Measurements from ENCODE around the gene PLCD1.
"Not testable (repeated sequence)": the region's sequence is repeated elsewhere in the genome, so short reads cannot be mapped to it uniquely, and the experiment has no call there.

The PLCD1 gene

GRCh38 chr3:38036906-38037305 lies 7.5 kb upstream of the PLCD1 start:
- DNase-seq (ENCODE audit: low spot score), result no peak

- no peak for DNase-seq (ENCODE audit: low spot score)
Observed at GRCh38 chr3:38036286-38036685, 6.8 kb upstream of the PLCD1 start.

GRCh38 chr3:38034335-38034734 lies 4.9 kb upstream of the PLCD1 start:
- not testable (repeated sequence) for DNase-seq (ENCODE audit: low spot score)

- DNase-seq (ENCODE audit: low spot score), result not testable (repeated sequence)
Observed at GRCh38 chr3:38033586-38033985, 4.1 kb upstream of the PLCD1 start.

- no peak for DNase-seq (ENCODE audit: low spot score)
Observed at GRCh38 chr3:38032328-38032865, 3.0 kb upstream of the PLCD1 start.

- DNase-seq (ENCODE audit: low spot score), result no peak
Observed at GRCh38 chr3:38031022-38031994, 1.9 kb upstream of the PLCD1 start.

- no peak for DNase-seq (ENCODE audit: low spot score)
Observed at GRCh38 chr3:38030126-38031021, 932 bp upstream of the PLCD1 start.

GRCh38 chr3:38028621-38029361 lies 651 bp downstream of the PLCD1 start:
- DNase-seq (ENCODE audit: low spot score), result no peak

- DNase-seq (ENCODE audit: low spot score), result no peak
Observed at GRCh38 chr3:38027466-38028465, 1.7 kb downstream of the PLCD1 start.

GRCh38 chr3:38026856-38027255 lies 2.6 kb downstream of the PLCD1 start:
- no peak for DNase-seq (ENCODE audit: low spot score)

GRCh38 chr3:38022896-38023709 lies 6.3 kb downstream of the PLCD1 start:
- no peak for DNase-seq (ENCODE audit: low spot score)

- DNase-seq (ENCODE audit: low spot score), result no peak
Observed at GRCh38 chr3:38022301-38022700, 7.1 kb downstream of the PLCD1 start.

- DNase-seq (ENCODE audit: low spot score), result no peak
Observed at GRCh38 chr3:38021196-38021595, 8.2 kb downstream of the PLCD1 start.

GRCh38 chr3:38020342-38020726 lies 9.1 kb downstream of the PLCD1 start:
- DNase-seq (ENCODE audit: low spot score), result no peak

- no peak for DNase-seq (ENCODE audit: low spot score)
Observed at GRCh38 chr3:38019658-38020341, 9.6 kb downstream of the PLCD1 start.

- DNase-seq (ENCODE audit: low spot score), result no peak
Observed at GRCh38 chr3:38018296-38019266, 10.9 kb downstream of the PLCD1 start.

GRCh38 chr3:38017445-38018295 lies 11.8 kb downstream of the PLCD1 start:
- DNase-seq (ENCODE audit: low spot score), result no peak

Data from left forelimb (tissue), 1 donor.